Smooth muscle cell (in vitro differentiated cells): ENCODE measurements around the gene RIN2. TPM values are rescaled to one million over a fixed set of nuclear protein-coding genes. Genes with fewer than 3 reads are reported as not detected.

Experiments used
- DNase-seq: peaks from one replicate; lab custom pipeline; 2025; ENCODE audit not compliant: unreplicated experiment; lab: John Stamatoyannopoulos, UW
- H2AFZ ChIP-seq: fragments of 200-600 bp; sonication (generic); 2 replicates; pipeline ENCODE4 v1.6.0; 2016; ENCODE audit warnings: antibody characterized with exemption, low read depth, mild to moderate bottlenecking
- H3F3A ChIP-seq: fragments of 200-600 bp; sonication (generic); 2 replicates; pipeline ENCODE4 v1.6.0; 2017; ENCODE audit warnings: antibody characterized with exemption, low read depth
- H3K27ac ChIP-seq: fragments of 200-600 bp; sonication (generic); 2 replicates; pipeline ENCODE4 v1.5.1; 2016; ENCODE audit warnings: low read depth, mild to moderate bottlenecking
- H3K27me3 ChIP-seq: fragments of 200-600 bp; sonication (generic); 2 replicates; pipeline ENCODE4 v1.6.1; 2016; ENCODE audit warnings: low read depth, mild to moderate bottlenecking
- H3K36me3 ChIP-seq: fragments of 200-600 bp; sonication (generic); 2 replicates; pipeline ENCODE4 v1.5.1; 2016; ENCODE audit warnings: low read depth
- H3K4me1 ChIP-seq: fragments of 200-600 bp; sonication (generic); 2 replicates; pipeline ENCODE4 v1.5.1; 2016; ENCODE audit warnings: low read depth
- H3K4me2 ChIP-seq: fragments of 200-600 bp; sonication (generic); 2 replicates; pipeline ENCODE4 v1.6.0; 2016; ENCODE audit warnings: mild to moderate bottlenecking
- H3K4me3 ChIP-seq: fragments of 200-600 bp; sonication (generic); 2 replicates; pipeline ENCODE4 v1.5.1; 2016; ENCODE audit warnings: mild to moderate bottlenecking
- H3K79me2 ChIP-seq: fragments of 200-600 bp; sonication (generic); 2 replicates; pipeline ENCODE4 v1.6.0; 2016; ENCODE audit warnings: low read depth, mild to moderate bottlenecking
- H3K9ac ChIP-seq: fragments of 200-600 bp; sonication (generic); 2 replicates; pipeline ENCODE4 v1.6.0; 2016; ENCODE audit warnings: low read depth
- H3K9me3 ChIP-seq: fragments of 200-600 bp; sonication (generic); replicated peaks from 2 replicates; pipeline ENCODE4 v1.5.1; 2016; ENCODE audit warnings: low read depth
- H4K20me1 ChIP-seq: fragments of 200-600 bp; sonication (generic); 2 replicates; pipeline ENCODE4 v1.6.0; 2016; ENCODE audit warnings: low read depth
- WGBS: methylation state at CpG from one replicate; pipeline ENCODE4 v1.1.7; 2016; ENCODE audit warnings: low lambda C conversion rate; 5-methylcytosine and 5-hydroxymethylcytosine counted together
- polyA plus RNA-seq: library from polyadenylated mRNA; unstranded; fragments of >200 nt; fragmentation: Nextera tagmentation; extraction: Ambion mirVana; gene quantifications from 2 replicates; pipeline ENCODE4 v1.2.1, GENCODE V29; 2016
- total RNA-seq: library from RNA; depleted of rRNA; stranded (reverse); fragments of >200 nt; gene quantifications from 2 replicates; pipeline ENCODE4 v1.2.3, GENCODE V29; 2014
- TF ChIP-seq, protein P1 (sequence below): fragments of 200-600 bp; sonication (generic); IDR thresholded peaks from 2 replicates; pipeline ENCODE4 v1.5.1; 2017; ENCODE audit warnings: borderline replicate concordance, mild to moderate bottlenecking, antibody characterized with exemption; ENCODE audit not compliant: insufficient read depth, poor library complexity, severe bottlenecking

The RIN2 gene
- total and polyA plus RNA-seq, 2 experiments from 2014 or later: 16.0 to 26.9 TPM

DNA sequence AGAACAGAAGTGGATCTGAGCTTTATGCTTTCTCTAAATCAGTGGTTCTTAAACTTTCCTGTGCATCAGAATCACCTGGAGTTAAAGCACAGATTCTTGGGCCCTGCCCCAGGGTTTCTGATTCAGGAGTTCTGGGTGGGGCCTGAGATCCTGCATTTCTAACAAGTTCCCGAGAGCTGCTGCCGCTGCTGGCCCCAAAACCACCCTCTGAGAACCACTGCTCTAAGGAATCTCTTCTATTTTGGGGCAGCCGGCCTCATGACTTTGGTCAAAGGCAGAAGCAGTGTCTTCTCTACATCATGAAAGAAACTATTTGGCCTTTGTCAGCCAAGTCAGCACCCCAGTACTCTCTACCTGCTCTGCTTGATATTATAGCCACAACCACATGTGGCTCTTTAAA, 42.1 kb upstream of the RIN2 start:
- Histone ChIP-seq H2AFZ (no peak overlapping the region), H3K4me2 (no peak overlapping the region), H4K20me1 (no peaks in the 10 kb centered on the region), H3K4me1 (no peaks in the 10 kb centered on the region), H3F3A (no peaks in the 10 kb centered on the region), H3K79me2 (no peaks in the 10 kb centered on the region), H3K9ac (no peak overlapping the region), H3K27me3 (no peaks in the 10 kb centered on the region), H3K9me3 (no peaks in the 10 kb centered on the region), H3K36me3 (no peaks in the 10 kb centered on the region), H3K27ac (no peak overlapping the region), H3K4me3 (no peak overlapping the region)
- WGBS: 95% methylated on average over 3 of the region's 3 CpGs
- DNase-seq: no peak
- TF ChIP-seq, protein P1, sequence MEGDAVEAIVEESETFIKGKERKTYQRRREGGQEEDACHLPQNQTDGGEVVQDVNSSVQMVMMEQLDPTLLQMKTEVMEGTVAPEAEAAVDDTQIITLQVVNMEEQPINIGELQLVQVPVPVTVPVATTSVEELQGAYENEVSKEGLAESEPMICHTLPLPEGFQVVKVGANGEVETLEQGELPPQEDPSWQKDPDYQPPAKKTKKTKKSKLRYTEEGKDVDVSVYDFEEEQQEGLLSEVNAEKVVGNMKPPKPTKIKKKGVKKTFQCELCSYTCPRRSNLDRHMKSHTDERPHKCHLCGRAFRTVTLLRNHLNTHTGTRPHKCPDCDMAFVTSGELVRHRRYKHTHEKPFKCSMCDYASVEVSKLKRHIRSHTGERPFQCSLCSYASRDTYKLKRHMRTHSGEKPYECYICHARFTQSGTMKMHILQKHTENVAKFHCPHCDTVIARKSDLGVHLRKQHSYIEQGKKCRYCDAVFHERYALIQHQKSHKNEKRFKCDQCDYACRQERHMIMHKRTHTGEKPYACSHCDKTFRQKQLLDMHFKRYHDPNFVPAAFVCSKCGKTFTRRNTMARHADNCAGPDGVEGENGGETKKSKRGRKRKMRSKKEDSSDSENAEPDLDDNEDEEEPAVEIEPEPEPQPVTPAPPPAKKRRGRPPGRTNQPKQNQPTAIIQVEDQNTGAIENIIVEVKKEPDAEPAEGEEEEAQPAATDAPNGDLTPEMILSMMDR: no peak

DNA sequence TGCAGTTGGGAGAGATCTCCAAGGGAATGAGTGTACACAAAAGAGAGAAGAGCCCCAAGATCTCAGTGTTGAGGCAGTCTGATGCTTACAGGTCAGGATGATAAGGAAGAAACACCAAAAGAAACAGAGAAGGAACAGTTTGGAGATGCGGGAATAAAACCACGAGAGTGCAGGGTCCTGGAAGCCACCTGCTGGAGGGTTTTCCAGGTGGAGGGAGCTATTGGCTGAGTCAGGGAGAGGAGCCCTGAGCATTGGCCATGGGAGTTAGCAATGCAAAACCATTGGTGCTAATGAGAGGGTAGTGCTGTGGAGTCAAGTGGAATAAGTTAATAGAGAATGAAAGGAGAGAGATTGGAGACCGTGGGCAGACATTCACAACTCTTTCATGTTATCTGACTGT, 39.2 kb upstream of the RIN2 start:
- Histone ChIP-seq H3K27me3 (no peaks in the 10 kb centered on the region), H4K20me1 (no peaks in the 10 kb centered on the region), H3K9ac (no peak overlapping the region), H3F3A (no peaks in the 10 kb centered on the region), H3K4me3 (no peak overlapping the region), H3K4me1 (no peaks in the 10 kb centered on the region), H3K4me2 (no peak overlapping the region), H3K79me2 (no peaks in the 10 kb centered on the region), H3K27ac (no peak overlapping the region), H3K9me3 (no peaks in the 10 kb centered on the region), H3K36me3 (no peaks in the 10 kb centered on the region), H2AFZ (no peak overlapping the region)
- DNase-seq: no peak
- 96% methylated on average over 3 of the region's 3 CpGs for WGBS
- TF ChIP-seq, protein P1: no peak

DNA sequence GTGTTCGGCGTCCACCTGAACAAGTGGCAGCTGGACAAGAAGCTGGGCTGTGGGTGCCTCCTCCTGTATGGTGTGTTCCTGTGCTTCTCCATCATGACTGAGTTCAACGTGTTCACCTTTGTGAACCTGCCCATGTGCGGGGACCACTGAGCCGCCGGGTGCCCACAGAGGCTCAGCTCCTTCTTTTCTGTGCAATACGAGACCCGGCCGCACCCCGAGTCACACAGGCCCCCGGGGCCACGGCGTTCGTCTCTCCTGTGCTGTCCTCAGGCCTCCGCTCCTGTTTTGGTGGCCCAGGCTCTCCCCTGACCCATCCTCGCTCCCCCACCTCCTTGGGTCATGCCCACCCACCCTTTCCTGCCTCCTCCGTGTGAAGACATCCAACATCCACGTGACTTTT, 37.1 kb upstream of the RIN2 start:
- WGBS: 96% methylated on average over 18 of the region's 18 CpGs
- Histone ChIP-seq H2AFZ (no peak overlapping the region), H3K9me3 (no peaks in the 10 kb centered on the region), H3K79me2 (no peaks in the 10 kb centered on the region), H3K27me3 (no peaks in the 10 kb centered on the region), H3K36me3 (no peaks in the 10 kb centered on the region), H3K4me1 (no peaks in the 10 kb centered on the region), H3K4me3 (no peak overlapping the region), H3K27ac (no peak overlapping the region), H3F3A (no peaks in the 10 kb centered on the region), H3K4me2 (no peak overlapping the region), H3K9ac (no peak overlapping the region), H4K20me1 (no peaks in the 10 kb centered on the region)
- TF ChIP-seq, protein P1: no peak
- DNase-seq: no peak

DNA sequence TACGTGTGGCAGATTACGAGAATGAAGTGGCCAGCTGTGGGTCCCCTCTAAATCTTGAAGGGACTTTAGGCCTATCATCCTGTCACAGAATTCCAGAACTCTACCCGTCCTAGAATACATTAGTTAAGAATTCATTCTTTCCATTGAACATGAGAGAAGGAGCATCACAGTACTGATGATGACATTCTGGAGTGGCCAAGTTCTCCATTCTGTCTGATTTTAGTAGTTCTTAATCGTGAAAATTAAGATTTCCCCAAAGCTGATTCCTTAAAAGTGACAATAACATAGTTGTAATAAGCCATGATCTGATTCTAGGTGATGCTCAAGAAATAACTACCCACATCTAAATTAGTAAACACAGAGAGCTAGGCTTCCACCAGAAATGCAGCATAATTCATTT, 35.0 kb upstream of the RIN2 start:
- TF ChIP-seq, protein P1: no peak
- no peak for DNase-seq
- Histone ChIP-seq H3K4me3 (no peak overlapping the region), H3K79me2 (no peaks in the 10 kb centered on the region), H3K27ac (no peak overlapping the region), H3K4me1 (no peaks in the 10 kb centered on the region), H2AFZ (no peak overlapping the region), H3K9ac (no peak overlapping the region), H3F3A (no peaks in the 10 kb centered on the region), H3K4me2 (no peak overlapping the region), H3K36me3 (no peaks in the 10 kb centered on the region), H3K27me3 (no peaks in the 10 kb centered on the region), H4K20me1 (no peaks in the 10 kb centered on the region), H3K9me3 (no peaks in the 10 kb centered on the region)
- 77% methylated on average over 4 of the region's 4 CpGs for WGBS
